Measurements from ENCODE around the gene RAD9A.

DNA sequence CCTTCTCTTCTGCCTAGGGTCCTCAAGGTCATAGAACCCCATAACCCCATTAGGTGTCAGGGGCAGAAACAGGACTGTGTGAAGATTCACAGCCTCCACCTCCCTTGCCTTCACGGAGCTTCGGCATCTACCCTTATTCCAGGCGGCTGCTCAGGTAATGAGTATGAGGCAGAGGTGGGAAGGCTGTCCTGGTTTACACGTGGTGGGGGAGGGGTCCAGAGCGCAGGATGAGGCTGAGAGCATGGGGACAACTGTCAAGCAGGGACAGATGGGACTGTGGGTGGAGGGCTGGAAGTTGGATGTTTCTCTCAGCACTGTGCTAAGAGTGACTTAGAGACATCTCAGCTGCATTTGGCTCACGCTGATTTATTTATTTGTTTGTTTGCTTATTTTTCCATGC is 4.3 kb upstream of the RAD9A start:
- no peak for TF ChIP-seq POLR2A (IDR thresholded peaks at IDR 0.05)
- TF ChIP-seq, protein P1, sequence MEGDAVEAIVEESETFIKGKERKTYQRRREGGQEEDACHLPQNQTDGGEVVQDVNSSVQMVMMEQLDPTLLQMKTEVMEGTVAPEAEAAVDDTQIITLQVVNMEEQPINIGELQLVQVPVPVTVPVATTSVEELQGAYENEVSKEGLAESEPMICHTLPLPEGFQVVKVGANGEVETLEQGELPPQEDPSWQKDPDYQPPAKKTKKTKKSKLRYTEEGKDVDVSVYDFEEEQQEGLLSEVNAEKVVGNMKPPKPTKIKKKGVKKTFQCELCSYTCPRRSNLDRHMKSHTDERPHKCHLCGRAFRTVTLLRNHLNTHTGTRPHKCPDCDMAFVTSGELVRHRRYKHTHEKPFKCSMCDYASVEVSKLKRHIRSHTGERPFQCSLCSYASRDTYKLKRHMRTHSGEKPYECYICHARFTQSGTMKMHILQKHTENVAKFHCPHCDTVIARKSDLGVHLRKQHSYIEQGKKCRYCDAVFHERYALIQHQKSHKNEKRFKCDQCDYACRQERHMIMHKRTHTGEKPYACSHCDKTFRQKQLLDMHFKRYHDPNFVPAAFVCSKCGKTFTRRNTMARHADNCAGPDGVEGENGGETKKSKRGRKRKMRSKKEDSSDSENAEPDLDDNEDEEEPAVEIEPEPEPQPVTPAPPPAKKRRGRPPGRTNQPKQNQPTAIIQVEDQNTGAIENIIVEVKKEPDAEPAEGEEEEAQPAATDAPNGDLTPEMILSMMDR (IDR thresholded peaks at IDR 0.05): no peak
